OCI-LY3 (cell line): ENCODE data around the gene PRXL2B.

ENCODE experiments used
- EZH2phosphoT487 ChIP-seq: fragments of 200-600 bp; shearing (Covaris generic); IDR thresholded peaks from 2 replicates; pipeline ENCODE4 v1.6.1; 2018; ENCODE audit warnings: antibody characterized with exemption, mixed run types, low read depth
- TF ChIP-seq, protein P1 (sequence below): fragments of 200-600, 300-600 bp; sonication (generic); IDR thresholded peaks from 2 replicates; pipeline ENCODE4 v1.5.1; 2014; ENCODE audit warnings: antibody characterized with exemption, low read length, low read depth

DNA sequence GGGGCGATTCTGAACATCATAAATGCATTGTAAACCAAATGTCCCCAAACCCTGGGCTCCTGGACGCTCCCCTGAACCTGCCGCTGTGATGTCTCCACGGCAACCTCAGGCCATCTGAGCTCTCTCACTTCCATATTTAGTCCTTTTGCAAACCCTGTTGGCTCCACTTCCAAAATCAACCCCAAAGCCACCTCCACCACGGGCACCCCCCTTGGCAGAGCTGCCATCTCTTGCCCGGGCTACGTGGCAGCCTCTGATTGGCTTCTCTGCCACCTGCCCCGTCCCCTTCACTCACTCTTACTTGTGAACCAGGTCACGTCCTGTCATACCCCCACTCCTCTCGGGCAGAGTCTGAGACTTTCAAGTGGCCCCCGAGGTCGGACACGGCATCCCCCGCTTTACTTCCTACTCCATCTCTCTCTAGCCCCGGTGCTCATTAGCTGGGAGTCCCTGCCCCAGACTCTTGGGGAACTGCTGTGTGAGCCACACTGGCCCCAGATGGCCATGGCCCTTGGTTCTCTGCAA is 15.8 kb downstream of the PRXL2B start:
- TF ChIP-seq, protein P1, sequence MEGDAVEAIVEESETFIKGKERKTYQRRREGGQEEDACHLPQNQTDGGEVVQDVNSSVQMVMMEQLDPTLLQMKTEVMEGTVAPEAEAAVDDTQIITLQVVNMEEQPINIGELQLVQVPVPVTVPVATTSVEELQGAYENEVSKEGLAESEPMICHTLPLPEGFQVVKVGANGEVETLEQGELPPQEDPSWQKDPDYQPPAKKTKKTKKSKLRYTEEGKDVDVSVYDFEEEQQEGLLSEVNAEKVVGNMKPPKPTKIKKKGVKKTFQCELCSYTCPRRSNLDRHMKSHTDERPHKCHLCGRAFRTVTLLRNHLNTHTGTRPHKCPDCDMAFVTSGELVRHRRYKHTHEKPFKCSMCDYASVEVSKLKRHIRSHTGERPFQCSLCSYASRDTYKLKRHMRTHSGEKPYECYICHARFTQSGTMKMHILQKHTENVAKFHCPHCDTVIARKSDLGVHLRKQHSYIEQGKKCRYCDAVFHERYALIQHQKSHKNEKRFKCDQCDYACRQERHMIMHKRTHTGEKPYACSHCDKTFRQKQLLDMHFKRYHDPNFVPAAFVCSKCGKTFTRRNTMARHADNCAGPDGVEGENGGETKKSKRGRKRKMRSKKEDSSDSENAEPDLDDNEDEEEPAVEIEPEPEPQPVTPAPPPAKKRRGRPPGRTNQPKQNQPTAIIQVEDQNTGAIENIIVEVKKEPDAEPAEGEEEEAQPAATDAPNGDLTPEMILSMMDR = no peak
- TF ChIP-seq EZH2phosphoT487 = no peak
